GM12873 (cell line): ENCODE data around the gene ALOX12B.

Experiments used
- CTCF ChIP-seq: IDR thresholded peaks from 2 replicates; pipeline ENCODE4 v1.5.1; 2012; ENCODE audit warnings: low read depth, mild to moderate bottlenecking, moderate library complexity, low read length, control low read depth; ENCODE audit not compliant: insufficient read depth; ENCODE audit errors: missing control alignments

The ALOX12B gene

GRCh38 chr17:8104911-8105310, 17.4 kb upstream of the ALOX12B start:
- TF ChIP-seq CTCF: no peak

GRCh38 chr17:8103549-8103948, 16.0 kb upstream of the ALOX12B start:
- no peak for TF ChIP-seq CTCF

DNA sequence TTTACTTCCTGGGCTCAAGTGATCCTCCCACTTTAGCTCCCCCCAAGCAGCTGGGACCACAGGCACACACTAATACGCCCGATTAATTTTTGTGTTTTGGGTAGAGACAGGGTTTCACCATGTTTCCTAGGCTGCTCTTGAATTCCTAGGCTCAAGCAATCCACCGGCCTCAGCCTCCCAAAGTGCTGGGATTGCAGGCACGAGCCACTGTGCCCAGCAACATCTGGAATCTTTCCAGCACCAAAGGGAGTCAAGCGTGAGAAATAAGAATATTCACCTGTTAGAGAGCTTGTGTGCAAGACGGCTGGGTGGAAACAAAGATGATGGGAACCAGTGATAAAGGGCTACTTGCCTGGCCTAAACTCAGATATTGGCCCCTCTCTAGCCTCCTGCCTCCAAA, 14.2 kb upstream of the ALOX12B start:
- no peak for TF ChIP-seq CTCF

- TF ChIP-seq CTCF: no peak
Observed at GRCh38 chr17:8100763-8101162, 13.2 kb upstream of the ALOX12B start.

DNA sequence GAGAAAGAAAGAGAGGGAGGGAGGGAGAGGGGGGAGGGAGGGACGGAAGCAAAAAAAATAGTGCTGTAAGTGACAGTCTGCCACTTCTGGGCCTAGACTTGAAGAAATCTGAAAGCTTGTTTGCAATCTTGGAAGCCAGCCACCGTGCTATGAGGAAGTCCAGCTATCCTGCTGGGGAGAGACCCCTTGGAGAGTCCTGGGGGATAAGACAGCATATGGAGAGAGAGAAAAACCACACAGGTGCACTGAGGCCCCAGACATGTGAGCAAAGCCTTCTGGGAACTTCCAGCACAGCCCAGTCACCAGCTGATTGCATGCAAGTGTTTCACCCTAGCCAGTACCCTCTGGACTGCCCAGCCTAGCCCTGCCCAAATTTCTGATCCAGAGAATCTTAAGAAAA, 12.6 kb upstream of the ALOX12B start:
- no peak for TF ChIP-seq CTCF

GRCh38 chr17:8096541-8096940, 9.0 kb upstream of the ALOX12B start:
- no peak for TF ChIP-seq CTCF

DNA sequence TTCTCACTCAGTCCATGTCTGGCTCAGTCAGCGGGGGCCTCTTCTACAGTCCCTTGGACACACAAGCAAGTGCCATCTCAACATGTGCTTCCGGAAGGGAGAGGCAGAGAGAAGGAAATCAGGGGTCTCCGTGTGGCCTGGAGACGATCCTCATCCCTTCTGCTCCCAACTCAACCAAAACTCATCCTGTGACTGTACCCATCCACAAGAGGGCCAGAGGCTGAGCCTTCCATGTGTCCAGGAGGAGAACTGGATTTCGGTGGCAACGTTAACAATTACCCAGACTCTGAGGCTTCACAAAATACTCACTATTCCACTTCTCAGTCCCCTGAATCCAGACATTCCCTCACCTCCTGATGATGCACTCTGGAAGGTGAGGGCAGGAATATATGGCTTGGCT, 7.8 kb upstream of the ALOX12B start:
- TF ChIP-seq CTCF: no peak
